Eye (tissue), 1 donor: ENCODE data around the gene KDM2A.

Source experiments
- DNase-seq: peaks from one replicate; pipeline ENCODE4 v3.0.0-alpha.2; 2015

Gene KDM2A

DNA sequence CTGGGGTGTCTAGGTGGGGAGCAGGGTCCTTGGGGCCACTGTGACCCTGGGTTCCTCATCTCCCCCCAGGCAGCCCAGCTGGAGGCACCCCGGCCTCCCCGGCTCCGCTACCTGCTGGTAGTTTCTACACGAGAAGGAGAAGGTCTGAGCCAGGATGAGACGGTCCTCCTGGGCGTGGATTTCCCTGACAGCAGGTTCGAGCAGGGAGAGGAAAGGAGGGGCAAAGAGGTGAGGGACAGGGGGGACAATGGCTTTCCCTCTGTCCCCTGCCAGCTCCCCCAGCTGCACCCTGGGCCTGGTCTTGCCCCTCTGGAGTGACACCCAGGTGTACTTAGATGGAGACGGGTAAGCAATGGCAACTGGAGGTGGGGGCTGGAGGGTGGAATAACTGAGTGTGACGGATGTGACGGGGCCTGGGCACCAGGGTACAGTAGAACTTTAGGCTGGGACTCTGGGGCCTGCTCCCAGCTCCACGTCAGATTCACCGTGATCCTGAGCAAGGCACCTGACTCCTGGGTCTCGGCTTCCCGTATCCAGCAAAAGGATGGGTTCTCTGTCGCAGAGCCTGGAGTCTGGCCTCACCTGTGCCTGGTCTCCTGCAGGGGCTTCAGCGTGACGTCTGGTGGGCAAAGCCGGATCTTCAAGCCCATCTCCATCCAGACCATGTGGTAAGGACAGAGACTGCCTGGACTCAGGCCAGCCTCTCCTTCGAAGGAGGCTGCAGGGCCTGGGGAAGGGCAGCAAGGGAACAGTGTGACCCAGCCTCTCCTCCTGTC is 187.9 kb downstream of the KDM2A start:
- DNase-seq, result no peak

DNA sequence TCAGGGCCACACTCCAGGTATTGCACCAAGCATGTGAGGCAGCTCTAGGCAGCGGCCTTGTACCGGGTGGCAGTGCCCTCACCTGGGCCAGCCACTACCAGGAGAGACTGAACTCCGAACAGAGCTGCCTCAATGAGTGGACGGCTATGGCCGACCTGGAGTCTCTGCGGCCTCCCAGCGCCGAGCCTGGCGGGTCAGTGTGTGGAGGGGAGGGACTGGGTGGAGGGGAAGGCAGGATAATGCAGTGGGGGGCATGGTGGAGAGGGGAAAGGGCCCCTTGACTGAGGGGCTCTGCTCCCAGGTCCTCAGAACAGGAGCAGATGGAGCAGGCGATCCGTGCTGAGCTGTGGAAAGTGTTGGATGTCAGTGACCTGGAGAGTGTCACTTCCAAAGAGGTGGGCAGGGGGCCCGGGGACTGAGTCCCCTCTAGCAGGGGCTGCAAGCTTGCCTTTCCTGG is 188.5 kb downstream of the KDM2A start:
- no peak for DNase-seq
